Stimulated activated CD4-positive, alpha-beta T cell treated with anti-CD3 and anti-CD28 coated beads, Interleukin-4, amount 100 ng/mL, for 1 hour (primary cell): ENCODE data around the gene BEGAIN.
"Not testable (repeated sequence)": the region's sequence is repeated elsewhere in the genome, so short reads cannot be mapped to it uniquely, and the experiment has no call there.

Source experiments
- DNase-seq: peaks from one replicate; pipeline ENCODE4 v3.0.0-alpha.2; 2020

Gene BEGAIN

GRCh38 chr14:100533656-100534485 lies 53.3 kb downstream of the BEGAIN start:
- DNase-seq: no peak

DNA sequence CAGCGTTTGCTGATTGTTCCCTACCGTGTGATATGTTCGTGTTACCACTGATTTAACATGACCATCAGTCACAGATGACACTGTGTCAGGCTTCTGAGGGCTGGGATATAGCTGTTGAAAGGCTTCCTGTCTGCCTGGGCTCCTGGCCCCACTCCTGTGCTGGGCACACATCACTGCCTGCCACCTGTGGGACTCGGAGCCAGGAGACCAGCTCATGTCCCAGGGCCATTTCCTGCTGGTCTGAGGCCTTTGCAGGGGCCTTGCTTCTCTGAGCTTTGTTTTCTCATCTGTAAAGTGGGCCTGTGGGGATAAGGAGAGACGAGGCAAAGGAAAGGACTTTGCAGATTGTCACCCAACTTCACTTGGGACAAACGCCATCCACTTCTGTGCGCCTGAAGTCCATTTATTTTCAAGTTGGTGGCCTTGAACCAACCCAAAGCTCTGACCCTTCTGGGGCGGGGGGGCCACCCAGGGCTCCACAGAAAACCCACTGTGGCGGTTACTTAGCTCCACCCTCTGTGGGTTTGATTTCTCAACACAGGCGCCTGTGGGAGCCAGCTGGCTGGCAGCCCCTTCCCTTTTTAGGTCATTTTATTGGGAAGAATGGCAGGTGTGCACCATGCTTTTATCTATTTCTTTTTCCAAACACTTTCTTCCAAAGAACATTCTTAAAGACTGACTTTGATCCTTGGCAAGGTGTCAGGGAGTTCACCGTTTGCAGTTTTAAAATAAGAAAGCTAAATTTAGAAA lies 54.1 kb downstream of the BEGAIN start:
- no peak for DNase-seq

DNA sequence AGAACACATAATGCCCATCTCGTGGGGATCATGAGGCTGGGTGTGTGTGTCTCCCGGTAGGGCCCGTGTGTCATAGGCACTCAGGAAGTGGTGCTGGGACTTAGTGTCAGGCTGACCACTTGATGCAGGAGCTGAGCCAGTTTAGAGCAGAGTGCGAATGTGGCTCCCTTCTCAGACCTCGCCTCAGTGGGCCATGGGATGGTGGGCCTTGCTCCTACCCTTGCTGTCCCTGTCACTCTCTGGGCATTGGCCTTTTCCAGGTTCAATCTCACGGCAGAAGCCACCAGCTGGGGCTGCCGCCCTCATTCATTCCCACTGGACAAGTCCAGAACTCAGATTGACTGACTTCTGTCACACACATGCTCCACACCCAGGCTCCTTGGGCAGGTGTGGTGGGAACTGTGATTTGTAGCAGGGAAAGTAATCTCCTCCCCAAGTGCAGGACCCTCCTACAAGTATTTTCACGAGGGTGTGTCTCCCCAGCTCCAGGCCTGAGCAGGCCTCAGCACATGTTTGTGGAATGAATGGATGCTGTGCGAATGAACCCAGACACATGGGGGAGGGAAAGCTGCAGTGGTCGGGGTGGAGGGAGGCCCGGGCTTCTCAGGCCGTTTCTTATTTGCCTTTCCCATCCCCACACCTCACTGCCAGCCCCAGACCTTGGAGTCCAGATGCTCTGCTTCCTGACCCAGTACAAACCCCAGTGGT lies 54.9 kb downstream of the BEGAIN start:
- DNase-seq: no peak

DNA sequence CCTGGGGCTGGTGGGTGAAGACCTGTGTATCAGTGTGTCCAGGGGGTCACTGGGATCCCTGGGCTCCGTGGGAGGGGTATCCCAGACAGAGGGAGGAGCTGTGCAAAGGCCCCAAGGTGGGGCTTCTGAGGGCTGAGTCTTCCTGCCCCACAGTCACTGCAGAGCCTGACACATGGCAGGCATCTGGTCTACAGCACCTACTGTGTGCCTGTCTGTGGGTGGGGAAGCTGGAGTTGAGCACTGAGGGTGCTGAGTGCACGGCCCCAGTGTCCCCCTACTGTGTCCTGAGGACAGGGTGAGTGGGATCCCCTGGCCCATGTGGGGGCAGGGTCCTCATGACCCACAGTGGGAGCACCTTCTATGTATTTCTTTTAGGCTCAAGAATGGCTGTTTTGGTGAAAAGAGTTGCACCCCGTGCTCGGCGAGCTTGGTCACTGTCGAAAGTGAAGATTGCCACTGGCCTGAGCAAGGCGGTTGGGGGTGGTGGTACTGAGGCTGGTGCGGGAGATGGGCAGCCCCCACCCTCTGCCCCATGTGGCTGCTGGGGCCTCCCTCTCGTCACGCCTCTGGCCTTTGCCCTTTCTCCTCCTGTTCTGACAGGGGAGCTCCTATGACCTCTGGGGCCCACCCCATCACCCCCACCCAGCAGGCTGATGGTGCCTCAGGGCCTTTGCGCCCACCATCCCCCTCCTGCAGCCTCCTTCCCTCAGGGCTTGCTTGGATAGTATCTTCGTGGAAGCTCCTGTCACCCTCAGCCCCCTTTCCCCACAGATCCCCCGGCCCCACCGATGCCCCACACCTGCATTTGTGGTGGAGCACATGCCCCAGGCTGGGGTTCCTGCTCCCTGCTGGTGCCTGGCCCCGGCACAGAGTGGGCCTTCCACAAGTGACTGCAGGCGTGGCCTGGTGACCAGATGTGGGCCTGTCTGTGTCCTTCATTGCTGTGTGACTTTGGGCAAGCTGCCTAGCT lies 55.8 kb downstream of the BEGAIN start:
- no peak for DNase-seq

- DNase-seq: no peak
These were observed 56.7 kb downstream of the BEGAIN start for GRCh38 chr14:100530270-100531072.

DNA sequence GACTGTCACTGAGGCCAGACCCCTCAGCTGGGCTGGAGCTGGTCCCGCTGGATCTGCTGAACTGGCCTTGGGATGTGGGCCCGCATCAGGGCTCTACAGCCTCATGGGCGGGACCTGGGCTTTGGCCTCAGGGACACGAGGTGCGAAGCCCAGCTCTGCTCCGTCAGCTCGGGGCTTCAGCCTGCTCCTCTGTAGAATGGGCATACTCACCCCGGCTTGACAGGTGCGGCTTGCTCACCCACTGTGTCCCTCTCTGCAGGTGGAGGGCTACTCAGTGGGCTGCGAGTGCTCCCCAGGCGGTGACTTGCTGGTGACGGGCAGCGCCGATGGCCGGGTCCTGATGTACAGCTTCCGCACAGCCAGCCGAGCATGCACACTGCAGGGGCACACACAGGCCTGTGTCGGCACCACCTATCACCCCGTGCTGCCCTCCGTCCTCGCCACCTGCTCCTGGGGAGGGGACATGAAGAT lies 57.6 kb downstream of the BEGAIN start:
- no peak for DNase-seq

DNA sequence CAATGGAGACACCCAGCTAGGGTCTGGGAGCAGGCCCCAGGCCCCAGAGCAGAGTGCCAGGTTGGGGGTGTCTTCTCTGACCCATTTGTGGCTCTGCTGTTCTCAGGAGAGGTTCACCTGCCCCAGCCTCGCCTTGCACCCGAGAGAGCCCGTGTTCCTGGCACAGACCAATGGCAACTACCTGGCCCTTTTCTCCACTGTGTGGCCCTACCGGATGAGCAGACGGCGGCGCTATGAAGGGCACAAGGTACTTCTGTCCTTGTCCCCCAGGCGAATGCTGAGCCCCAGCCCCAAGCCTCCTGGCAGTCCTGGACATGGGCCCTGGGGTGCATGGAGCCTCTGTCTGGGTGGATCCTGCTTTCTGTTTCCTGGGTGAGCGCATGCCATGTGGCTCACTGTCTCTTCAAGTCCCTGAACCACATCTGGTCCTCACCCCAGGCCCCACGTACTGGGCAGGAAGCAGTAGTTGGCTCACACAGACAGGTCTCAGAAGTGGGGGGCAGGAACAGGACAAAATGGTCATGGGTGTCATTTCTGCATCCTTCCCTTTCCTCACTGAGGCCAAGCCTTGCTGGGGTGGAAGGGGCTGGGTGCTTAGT lies 58.2 kb downstream of the BEGAIN start:
- DNase-seq: no peak

- DNase-seq: no peak
These were observed 60.6 kb downstream of the BEGAIN start for GRCh38 chr14:100526632-100527031.

DNA sequence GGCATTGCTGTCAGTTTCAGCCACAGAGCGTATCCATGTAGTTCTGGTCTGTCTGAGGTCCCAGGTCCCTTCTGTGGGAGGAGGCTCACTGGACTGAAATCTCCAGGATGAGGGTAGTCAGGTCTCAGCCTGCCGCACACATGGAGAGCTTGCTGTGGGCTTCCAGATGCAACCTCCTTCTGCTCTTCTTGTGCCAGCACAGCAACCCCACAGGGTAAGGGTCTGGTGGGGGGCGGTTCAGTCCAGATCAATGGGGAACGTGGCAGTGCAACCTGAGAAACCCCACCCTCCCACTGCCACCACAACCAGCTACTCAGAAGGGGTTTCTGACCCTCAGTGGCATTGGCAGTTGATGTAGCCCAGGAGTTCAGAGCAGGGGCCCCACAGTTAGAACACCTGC lies 61.2 kb downstream of the BEGAIN start:
- DNase-seq: no peak

DNA sequence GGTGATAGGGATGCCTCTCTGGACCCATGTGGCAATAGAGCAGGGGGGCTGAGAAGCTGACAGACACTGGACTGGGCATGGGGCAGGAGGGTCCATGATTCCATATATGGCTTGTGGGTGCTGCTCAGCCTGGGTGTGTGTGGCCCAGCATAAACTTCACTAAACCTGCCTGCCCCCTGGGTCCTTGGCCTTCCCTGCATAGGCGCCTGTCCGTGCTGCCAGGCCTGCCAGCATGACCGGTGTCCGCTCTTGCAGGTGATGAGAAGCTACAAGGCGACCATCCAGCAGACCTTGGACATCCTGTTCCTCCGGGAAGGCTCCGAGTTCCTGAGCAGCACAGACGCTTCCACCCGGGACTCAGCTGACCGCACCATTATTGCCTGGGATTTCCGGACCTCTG lies 61.6 kb downstream of the BEGAIN start:
- no peak for DNase-seq

- no peak for DNase-seq
These were observed 62.3 kb downstream of the BEGAIN start for GRCh38 chr14:100524933-100525243.

GRCh38 chr14:100524233-100524932 lies 62.8 kb downstream of the BEGAIN start:
- DNase-seq: no peak

DNA sequence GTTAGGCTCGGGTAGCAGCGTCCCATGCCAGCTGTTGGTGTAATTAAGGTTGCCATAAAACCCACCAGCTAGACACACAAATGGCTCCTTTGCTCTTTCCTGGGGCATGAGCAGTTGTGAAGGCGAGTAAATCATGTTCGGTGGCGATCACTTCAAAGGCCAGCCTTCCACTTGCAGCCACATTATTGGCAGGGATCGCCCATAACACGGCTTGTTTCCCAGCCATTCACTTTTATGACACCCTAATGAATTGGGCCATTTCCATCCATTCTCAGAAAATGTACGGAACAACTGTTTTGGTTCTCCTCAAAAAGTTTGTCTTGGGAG lies 63.4 kb downstream of the BEGAIN start:
- DNase-seq: no peak

GRCh38 chr14:100523131-100523842 lies 63.9 kb downstream of the BEGAIN start:
- DNase-seq: no peak

GRCh38 chr14:100522616-100523099 lies 64.6 kb downstream of the BEGAIN start:
- no peak for DNase-seq

DNA sequence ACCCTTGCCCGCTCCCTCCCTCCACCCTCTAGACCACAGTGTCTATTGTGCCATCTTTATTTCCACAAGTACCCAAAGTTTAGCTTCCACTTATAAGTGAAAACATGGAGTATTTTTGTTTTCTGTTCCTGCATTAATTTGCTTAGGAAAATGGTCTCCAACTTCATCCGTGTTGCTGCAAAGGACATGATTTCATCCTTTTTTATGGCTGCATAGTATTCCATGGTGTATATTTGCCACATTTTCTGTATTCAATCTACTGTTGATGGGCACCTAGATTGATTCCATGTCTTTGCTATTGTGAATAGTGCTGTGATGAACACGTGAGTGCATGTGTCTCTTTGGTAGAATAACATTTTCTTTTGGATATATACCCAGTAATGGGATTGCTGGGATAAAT lies 81.2 kb downstream of the BEGAIN start:
- not testable (repeated sequence) for DNase-seq

GRCh38 chr14:100504372-100505078 lies 82.7 kb downstream of the BEGAIN start:
- DNase-seq: no peak

GRCh38 chr14:100503251-100503650 lies 84.0 kb downstream of the BEGAIN start:
- no peak for DNase-seq

DNA sequence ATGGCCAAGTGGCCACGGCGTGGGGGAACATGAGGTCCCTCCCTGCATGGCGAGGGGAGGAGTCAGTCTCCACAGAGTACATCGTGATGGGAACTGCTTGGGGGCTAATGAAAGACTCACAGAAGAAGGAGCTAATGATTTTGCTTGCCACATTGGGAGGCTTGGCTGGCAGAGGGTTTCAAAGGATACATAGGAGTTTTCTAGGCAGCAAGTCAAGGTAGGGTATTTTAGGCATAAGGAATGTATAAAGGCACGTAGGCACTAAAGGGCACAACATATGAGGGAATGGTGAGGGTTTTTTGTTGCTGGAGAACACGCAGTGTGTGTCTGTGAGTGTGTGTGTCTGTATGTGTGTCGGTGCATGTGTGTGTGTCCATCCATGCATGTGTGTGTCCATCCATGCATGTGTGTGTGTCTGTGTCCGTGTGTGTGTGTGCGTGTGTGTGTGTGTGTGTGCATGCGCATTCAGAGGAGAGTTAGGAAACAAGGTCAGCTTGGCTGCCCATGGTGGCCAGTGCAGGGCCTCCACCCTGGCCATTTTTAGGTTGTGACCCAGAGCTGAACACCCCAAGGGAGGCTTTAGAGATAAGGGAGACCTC lies 84.5 kb downstream of the BEGAIN start:
- no peak for DNase-seq
